K562 (cell line): ENCODE data around the gene RINL. TPM values are rescaled to one million over a fixed set of nuclear protein-coding genes. Genes with fewer than 3 reads are reported as not detected.

Experiments
- ATF1 ChIP-seq, 2 experiments: fragments of 450-650 bp in 1 of 2; IDR thresholded peaks; 2 replicates each; pipeline ENCODE4 v1.6.1; 2016; ENCODE audit warnings: missing compliant biosample characterization in 1 of 2, missing genetic modification characterization in 1 of 2
- ATF7 ChIP-seq: fragments of 450-650 bp; IDR thresholded peaks from 2 replicates; pipeline ENCODE4 v1.7.1; 2014; ENCODE audit warnings: mild to moderate bottlenecking, moderate library complexity
- CBX2 ChIP-seq: fragments of 200-600 bp; sonication (generic); IDR thresholded peaks from one replicate; pipeline ENCODE4 v1.6.1; 2012; ENCODE audit warnings: mild to moderate bottlenecking, low read length, inconsistent platforms; ENCODE audit not compliant: insufficient read depth, poor library complexity, severe bottlenecking
- CHD1 ChIP-seq: fragments of 200-600 bp; sonication (generic); IDR thresholded peaks from one replicate; pipeline ENCODE4 v1.6.1; 2012; ENCODE audit warnings: mild to moderate bottlenecking, moderate library complexity, low read length, inconsistent platforms
- RB1 ChIP-seq: fragments of 450-650 bp; IDR thresholded peaks from 2 replicates; pipeline ENCODE4 v1.6.1; 2017; ENCODE audit warnings: low read depth, mild to moderate bottlenecking
- SUPT5H ChIP-seq: fragments of 450-650 bp; IDR thresholded peaks from 2 replicates; pipeline ENCODE4 v1.6.1; 2016
- ZNF316 ChIP-seq: fragments of 450-650 bp; IDR thresholded peaks from 2 replicates; pipeline ENCODE4 v1.6.1; 2016
- polyA plus RNA-seq, 8 experiments: library from polyadenylated mRNA; depleted of rRNA in 4 of 8; stranded (reverse) in 5 of 8; unstranded in 3 of 8; fragments of >200 nt; fragmentation: Nextera tagmentation in 2 of 8; fragmentation: Illumina TruSeq in 1 of 8; extraction: Ambion mirVana in 2 of 8; extraction: Trizol in 1 of 8; gene quantifications; 2 replicates each; pipeline versions ENCODE4 v1.2.1 to v1.2.3, GENCODE V29; 2011 to 2014; ENCODE audit warnings: inconsistent platforms in 1 of 8, missing spikeins in 1 of 8
- total RNA-seq, 7 experiments: library from RNA; depleted of rRNA in 6 of 7; stranded (reverse); fragments of >200 nt in 6 of 7; fragmentation: Illumina TruSeq in 2 of 7; extraction: Trizol in 2 of 7; gene quantifications; 2 replicates each; pipeline versions ENCODE4 v1.2.1 to v1.2.3, GENCODE V29; 2011 to 2021; ENCODE audit warnings: low replicate concordance in 1 of 7
- TF ChIP-seq, protein P1 (sequence below), 2 experiments: fragments of 450-650 bp; conservative IDR thresholded peaks; 2 replicates each; pipeline ENCODE4 v1.6.1; 2017; ENCODE audit warnings: mild to moderate bottlenecking in 2 of 2, moderate library complexity in 2 of 2
- TF ChIP-seq, protein P2 (sequence below): sonication (generic); formaldehyde crosslinking; IDR thresholded peaks from 2 replicates; pipeline ENCODE4 v1.8.0; 2022; ENCODE audit warnings: missing genetic modification reagents, mild to moderate bottlenecking, moderate library complexity, borderline replicate concordance
- TF ChIP-seq, protein P3 (sequence below): sonication (generic); formaldehyde crosslinking; IDR thresholded peaks from 2 replicates; pipeline ENCODE4 v1.9.0; 2022; ENCODE audit warnings: mild to moderate bottlenecking, missing genetic modification reagents
- TF ChIP-seq, protein P4 (sequence below): fragments of 250-450 bp; sonication (Bioruptor Pico); IDR thresholded peaks from 2 replicates; pipeline ENCODE4 v1.8.0; 2022; ENCODE audit warnings: moderate library complexity, mild to moderate bottlenecking, inconsistent platforms
- TF ChIP-seq, protein P5 (sequence below), 2 experiments: fragments of 450-650 bp in 1 of 2; sonication (generic) in 1 of 2; formaldehyde crosslinking in 1 of 2; IDR thresholded peaks; 2 replicates each; pipeline versions ENCODE4 v1.7.1 to v1.9.0; 2016 to 2022; ENCODE audit warnings: inconsistent platforms in 1 of 2, mild to moderate bottlenecking in 1 of 2, missing genetic modification reagents in 1 of 2

RINL gene
- total and polyA plus RNA-seq, 9 of the 15 experiments (the other 6 are each of a cell fraction or from before 2014, with no cell fraction given), result 0.82 to 10.9 (median 4.9) TPM

DNA sequence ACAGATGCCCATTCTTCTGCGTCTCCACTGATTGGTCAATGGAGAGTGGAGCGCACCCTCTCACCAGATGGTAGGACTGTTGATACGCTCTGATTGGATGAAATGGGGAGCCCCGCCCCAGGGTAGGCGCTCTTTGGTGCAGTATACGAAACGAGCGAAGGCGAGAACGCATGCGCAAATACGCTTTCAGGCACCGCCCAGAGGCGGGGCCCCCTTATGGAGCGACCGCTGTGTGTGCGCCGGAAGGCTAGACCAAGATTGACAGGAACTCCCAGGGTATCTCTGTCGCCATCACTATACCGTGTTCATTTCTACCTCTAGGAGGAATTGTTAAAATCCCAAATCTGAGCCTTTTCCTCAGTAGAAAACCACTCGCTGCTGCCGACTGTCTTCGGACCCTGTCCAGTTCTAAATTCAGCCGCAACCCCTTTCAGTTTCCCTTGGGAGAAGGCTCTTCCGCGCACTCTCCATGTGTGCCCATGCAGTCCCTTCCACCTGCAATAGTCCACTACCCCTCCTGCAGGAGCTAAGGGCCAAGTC lies 27.6 kb downstream of the RINL start (continued):
- TF ChIP-seq, protein P1, sequence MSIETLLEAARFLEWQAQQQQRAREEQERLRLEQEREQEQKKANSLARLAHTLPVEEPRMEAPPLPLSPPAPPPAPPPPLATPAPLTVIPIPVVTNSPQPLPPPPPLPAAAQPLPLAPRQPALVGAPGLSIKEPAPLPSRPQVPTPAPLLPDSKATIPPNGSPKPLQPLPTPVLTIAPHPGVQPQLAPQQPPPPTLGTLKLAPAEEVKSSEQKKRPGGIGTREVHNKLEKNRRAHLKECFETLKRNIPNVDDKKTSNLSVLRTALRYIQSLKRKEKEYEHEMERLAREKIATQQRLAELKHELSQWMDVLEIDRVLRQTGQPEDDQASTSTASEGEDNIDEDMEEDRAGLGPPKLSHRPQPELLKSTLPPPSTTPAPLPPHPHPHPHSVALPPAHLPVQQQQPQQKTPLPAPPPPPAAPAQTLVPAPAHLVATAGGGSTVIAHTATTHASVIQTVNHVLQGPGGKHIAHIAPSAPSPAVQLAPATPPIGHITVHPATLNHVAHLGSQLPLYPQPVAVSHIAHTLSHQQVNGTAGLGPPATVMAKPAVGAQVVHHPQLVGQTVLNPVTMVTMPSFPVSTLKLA (conservative IDR thresholded peaks at IDR 0.05), result peak; percentile 41 to 47; a peak in 1 of 4 replicates
- TF ChIP-seq, protein P2, sequence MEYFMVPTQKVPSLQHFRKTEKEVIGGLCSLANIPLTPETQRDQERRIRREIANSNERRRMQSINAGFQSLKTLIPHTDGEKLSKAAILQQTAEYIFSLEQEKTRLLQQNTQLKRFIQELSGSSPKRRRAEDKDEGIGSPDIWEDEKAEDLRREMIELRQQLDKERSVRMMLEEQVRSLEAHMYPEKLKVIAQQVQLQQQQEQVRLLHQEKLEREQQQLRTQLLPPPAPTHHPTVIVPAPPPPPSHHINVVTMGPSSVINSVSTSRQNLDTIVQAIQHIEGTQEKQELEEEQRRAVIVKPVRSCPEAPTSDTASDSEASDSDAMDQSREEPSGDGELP (CRISPR knock-in tag), result peak; percentile 89; the same call in 1 of the 2 replicates
- TF ChIP-seq, protein P3, sequence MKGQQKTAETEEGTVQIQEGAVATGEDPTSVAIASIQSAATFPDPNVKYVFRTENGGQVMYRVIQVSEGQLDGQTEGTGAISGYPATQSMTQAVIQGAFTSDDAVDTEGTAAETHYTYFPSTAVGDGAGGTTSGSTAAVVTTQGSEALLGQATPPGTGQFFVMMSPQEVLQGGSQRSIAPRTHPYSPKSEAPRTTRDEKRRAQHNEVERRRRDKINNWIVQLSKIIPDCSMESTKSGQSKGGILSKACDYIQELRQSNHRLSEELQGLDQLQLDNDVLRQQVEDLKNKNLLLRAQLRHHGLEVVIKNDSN (CRISPR knock-in tag), result no peak
- TF ChIP-seq SUPT5H (peak; percentile 76), ZNF316 (no peak), CHD1 (no peak), CBX2 (no peak), ATF7 (no peak), RB1 (no peak), ATF1 (CRISPR knock-in tag; IDR thresholded peaks at IDR 0.05) (peak; percentile 78), ATF1 (tag; IDR thresholded peaks at IDR 0.05) (peak; percentile 98)
- TF ChIP-seq, protein P4, sequence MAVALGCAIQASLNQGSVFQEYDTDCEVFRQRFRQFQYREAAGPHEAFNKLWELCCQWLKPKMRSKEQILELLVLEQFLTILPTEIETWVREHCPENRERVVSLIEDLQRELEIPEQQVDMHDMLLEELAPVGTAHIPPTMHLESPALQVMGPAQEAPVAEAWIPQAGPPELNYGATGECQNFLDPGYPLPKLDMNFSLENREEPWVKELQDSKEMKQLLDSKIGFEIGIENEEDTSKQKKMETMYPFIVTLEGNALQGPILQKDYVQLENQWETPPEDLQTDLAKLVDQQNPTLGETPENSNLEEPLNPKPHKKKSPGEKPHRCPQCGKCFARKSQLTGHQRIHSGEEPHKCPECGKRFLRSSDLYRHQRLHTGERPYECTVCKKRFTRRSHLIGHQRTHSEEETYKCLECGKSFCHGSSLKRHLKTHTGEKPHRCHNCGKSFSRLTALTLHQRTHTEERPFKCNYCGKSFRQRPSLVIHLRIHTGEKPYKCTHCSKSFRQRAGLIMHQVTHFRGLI (CRISPR knock-in tag), result no peak
- TF ChIP-seq, protein P5, sequence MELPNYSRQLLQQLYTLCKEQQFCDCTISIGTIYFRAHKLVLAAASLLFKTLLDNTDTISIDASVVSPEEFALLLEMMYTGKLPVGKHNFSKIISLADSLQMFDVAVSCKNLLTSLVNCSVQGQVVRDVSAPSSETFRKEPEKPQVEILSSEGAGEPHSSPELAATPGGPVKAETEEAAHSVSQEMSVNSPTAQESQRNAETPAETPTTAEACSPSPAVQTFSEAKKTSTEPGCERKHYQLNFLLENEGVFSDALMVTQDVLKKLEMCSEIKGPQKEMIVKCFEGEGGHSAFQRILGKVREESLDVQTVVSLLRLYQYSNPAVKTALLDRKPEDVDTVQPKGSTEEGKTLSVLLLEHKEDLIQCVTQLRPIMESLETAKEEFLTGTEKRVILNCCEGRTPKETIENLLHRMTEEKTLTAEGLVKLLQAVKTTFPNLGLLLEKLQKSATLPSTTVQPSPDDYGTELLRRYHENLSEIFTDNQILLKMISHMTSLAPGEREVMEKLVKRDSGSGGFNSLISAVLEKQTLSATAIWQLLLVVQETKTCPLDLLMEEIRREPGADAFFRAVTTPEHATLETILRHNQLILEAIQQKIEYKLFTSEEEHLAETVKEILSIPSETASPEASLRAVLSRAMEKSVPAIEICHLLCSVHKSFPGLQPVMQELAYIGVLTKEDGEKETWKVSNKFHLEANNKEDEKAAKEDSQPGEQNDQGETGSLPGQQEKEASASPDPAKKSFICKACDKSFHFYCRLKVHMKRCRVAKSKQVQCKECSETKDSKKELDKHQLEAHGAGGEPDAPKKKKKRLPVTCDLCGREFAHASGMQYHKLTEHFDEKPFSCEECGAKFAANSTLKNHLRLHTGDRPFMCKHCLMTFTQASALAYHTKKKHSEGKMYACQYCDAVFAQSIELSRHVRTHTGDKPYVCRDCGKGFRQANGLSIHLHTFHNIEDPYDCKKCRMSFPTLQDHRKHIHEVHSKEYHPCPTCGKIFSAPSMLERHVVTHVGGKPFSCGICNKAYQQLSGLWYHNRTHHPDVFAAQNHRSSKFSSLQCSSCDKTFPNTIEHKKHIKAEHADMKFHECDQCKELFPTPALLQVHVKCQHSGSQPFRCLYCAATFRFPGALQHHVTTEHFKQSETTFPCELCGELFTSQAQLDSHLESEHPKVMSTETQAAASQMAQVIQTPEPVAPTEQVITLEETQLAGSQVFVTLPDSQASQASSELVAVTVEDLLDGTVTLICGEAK (IDR thresholded peaks at IDR 0.05), result peak; percentile 73; the same call in 1 of the 2 replicates
- TF ChIP-seq, protein P5 (CRISPR knock-in tag; IDR thresholded peaks at IDR 0.05), result no peak
